ENCODE data around the gene KATNB1. TPM values are rescaled to one million over a fixed set of nuclear protein-coding genes. Genes with fewer than 3 reads are reported as not detected.
"Not testable (repeated sequence)": the region's sequence is repeated elsewhere in the genome, so short reads cannot be mapped to it uniquely, and the experiment has no call there.

The KATNB1 gene
- total RNA-seq, 4 donors from 2014 or later = 17.7 to 27.1 (median 21.7) TPM

DNA sequence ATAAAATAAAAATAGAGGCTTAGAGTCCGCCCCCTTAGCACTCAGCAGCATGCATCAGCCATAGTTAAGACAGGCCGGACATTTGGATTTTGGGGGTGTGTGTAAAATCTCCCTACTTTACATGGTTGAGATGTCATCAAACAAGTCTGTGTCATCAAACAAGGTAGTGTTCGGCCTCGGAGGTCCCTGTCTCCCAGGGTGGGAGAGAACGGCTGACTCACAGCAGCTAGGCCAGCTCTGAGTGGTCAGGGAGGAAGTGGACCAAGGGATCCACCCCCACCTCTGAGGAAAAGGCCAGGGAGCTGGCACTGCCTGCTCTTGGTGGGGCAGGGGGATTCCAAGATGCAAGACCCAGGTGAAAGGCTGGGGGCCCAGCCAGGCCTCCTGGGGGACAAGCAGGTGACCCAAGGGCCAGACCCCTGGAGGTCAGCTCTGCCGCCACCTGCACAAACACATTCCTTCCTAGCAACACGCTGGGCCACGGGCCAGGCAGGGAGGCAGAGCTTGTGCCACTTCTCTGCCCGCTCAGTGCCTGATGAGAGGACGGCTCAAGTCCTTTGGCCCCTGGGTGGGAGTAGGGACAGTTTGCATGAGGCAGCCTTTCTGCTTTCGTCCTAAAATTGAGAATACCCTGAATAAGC is 38.2 kb downstream of the KATNB1 start:
- Histone ChIP-seq H3K36me3 (peaks cover 0 to 28% (median 0%) of the 10 kb centered on the region in 3 donors), H3K27ac (no peak overlapping the region), H3K4me3 (no peak overlapping the region), H3K9me3 (no peaks in the 10 kb centered on the region), H3K27me3 (no peaks in the 10 kb centered on the region), H3K4me1 (no peaks in the 10 kb centered on the region)
- no peak for DNase-seq
- no peak for TF ChIP-seq POLR2A (IDR thresholded peaks at IDR 0.05)
- no peak for TF ChIP-seq CTCF (IDR thresholded peaks at IDR 0.05)

DNA sequence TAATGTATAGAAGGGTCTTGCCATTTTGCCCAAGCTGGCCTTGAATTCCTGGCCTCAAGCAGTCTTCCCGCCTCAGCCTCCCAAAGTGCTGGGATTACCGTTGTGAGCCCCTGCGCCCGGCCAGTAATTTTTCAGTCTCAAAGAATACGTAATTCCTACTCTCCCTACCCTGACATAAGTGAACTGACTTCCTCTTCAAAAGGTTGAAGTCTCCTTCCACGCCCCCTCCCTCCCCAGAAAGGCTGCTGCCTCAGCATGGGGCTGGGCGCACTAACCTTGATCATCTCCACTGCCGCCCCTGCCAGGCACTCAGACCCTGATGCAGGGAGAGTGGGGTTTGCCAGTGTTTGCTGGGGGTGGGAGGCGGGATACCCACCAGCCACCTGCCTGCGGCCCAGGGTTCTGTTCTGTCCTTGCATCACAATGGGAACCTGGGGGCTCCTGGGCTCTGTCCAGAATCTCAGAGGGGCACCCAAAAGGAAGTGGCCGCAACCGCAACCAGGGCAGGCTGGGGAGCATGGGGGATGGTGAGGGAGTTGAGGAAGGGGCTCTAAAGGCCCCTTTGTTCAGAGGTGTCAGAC is 39.2 kb downstream of the KATNB1 start:
- Histone ChIP-seq H3K27ac (no peak overlapping the region), H3K27me3 (no peaks in the 10 kb centered on the region), H3K4me3 (no peak overlapping the region), H3K4me1 (no peaks in the 10 kb centered on the region), H3K9me3 (no peaks in the 10 kb centered on the region), H3K36me3 (peaks cover 0 to 24% (median 0%) of the 10 kb centered on the region in 3 donors)
- DNase-seq = no peak
- no peak for TF ChIP-seq POLR2A (IDR thresholded peaks at IDR 0.05)
- TF ChIP-seq CTCF (IDR thresholded peaks at IDR 0.05) = no peak

GRCh38 chr16:57775661-57776469 is 40.3 kb downstream of the KATNB1 start:
- H3K4me3 ChIP-seq = no peak overlapping the region
- no peak overlapping the region for H3K27ac ChIP-seq
- TF ChIP-seq POLR2A (IDR thresholded peaks at IDR 0.05) (no peak), CTCF (IDR thresholded peaks at IDR 0.05) (peak in 4 of 6 experiments; percentile 19 to 72 (median 68))
- peaks cover 0 to 14% (median 0%) of the 10 kb centered on the region in 3 donors for H3K36me3 ChIP-seq
- peak in 2 of 3 donors; percentile 59 to 73 for DNase-seq
- no peaks in the 10 kb centered on the region for H3K27me3 ChIP-seq
- no peaks in the 10 kb centered on the region for H3K4me1 ChIP-seq
- H3K9me3 ChIP-seq = no peaks in the 10 kb centered on the region

- Histone ChIP-seq H3K36me3 (peaks cover 0 to 15% (median 0%) of the 10 kb centered on the region in 3 donors), H3K4me3 (no peak overlapping the region), H3K9me3 (no peaks in the 10 kb centered on the region), H3K4me1 (no peaks in the 10 kb centered on the region), H3K27me3 (no peaks in the 10 kb centered on the region), H3K27ac (no peak overlapping the region)
- no peak for DNase-seq
- TF ChIP-seq CTCF (IDR thresholded peaks at IDR 0.05) = no peak
- no peak for TF ChIP-seq POLR2A (IDR thresholded peaks at IDR 0.05)
Observed at GRCh38 chr16:57778658-57779057, 43.1 kb downstream of the KATNB1 start.

DNA sequence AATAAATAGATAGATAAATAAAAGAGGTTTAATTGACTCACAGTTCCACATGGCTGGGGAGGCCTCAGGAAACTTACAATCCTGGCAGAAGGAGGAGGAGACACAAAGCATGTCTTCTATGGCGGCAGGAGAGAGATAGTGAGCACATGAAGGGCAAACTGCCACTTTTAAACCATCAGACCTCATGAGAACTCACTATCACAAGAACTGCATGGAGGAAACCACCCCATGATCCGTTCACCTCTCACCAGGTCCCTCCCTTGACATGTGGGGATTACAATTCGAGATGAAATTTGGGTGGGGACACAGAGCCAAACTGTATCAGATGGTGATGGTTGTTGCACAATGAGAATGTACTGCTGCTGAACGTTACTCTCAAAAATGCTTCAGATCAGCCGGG is 44.3 kb downstream of the KATNB1 start:
- H3K9me3 ChIP-seq, H3K27ac ChIP-seq, DNase-seq, H3K27me3 ChIP-seq, H3K4me3 ChIP-seq, H3K4me1 ChIP-seq: not testable (repeated sequence)
- H3K36me3 ChIP-seq = peaks cover 0 to 21% (median 0%) of the 10 kb centered on the region in 3 donors

DNA sequence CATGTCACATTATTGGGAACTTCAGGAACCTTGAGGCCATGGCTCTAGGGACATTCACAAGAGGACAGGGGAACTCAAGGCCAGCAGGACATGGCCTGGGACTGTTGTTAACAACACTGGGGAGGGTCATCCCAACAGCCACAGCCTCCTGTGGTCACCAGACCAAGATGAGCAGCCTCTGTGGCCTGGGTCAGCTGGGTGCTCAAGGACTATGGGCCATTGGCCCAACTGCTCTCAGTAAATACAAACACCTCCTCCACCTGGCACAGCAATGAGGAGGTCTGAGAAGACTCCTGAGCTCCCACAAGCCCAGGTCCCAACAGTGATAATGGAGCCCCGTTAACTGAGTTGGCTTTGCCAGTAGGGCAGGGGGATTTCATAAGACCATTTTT is 45.8 kb downstream of the KATNB1 start:
- no peak overlapping the region for H3K27ac ChIP-seq

More for the DNA sequence above, 45.8 kb downstream of the KATNB1 start:
- H3K4me1 ChIP-seq = no peaks in the 10 kb centered on the region
- H3K4me3 ChIP-seq = no peak overlapping the region
- H3K36me3 ChIP-seq = peaks cover 0 to 29% (median 0%) of the 10 kb centered on the region in 3 donors
- TF ChIP-seq POLR2A (IDR thresholded peaks at IDR 0.05) = no peak
- no peak for TF ChIP-seq CTCF (IDR thresholded peaks at IDR 0.05)
- no peaks in the 10 kb centered on the region for H3K27me3 ChIP-seq
- no peak for DNase-seq
- no peaks in the 10 kb centered on the region for H3K9me3 ChIP-seq
